ENCODE measurements around the gene SHISA9. TPM values are rescaled to one million over a fixed set of nuclear protein-coding genes. Genes with fewer than 3 reads are reported as not detected.

Gene SHISA9
- total and polyA plus RNA-seq, 2 experiments from 2014 or later, result 0.83 to 1.3 TPM

GRCh38 chr16:12876778-12877177, 24.6 kb upstream of the SHISA9 start:
- Histone ChIP-seq H3K36me3 (replicated peaks; ENCODE audit: insufficient read depth, low read depth) (no peaks in the 10 kb centered on the region), H3K4me2 (no peak overlapping the region)
- TF ChIP-seq EZH2 (IDR thresholded peaks at IDR 0.05; ENCODE audit: borderline replicate concordance) (no peak), CTCF (IDR thresholded peaks at IDR 0.05; ENCODE audit: poor library complexity) (no peak), EZH2phosphoT487 (IDR thresholded peaks at IDR 0.05; ENCODE audit: low read depth, severe bottlenecking, unreplicated experiment) (no peak)

GRCh38 chr16:12878973-12879372, 22.4 kb upstream of the SHISA9 start:
- Histone ChIP-seq H3K9me2 (replicated peaks; ENCODE audit: insufficient read depth) (no peaks in the 10 kb centered on the region), H3K4me1 (ENCODE audit: insufficient read depth) (no peaks in the 10 kb centered on the region), H3K4me2 (no peak overlapping the region), H3K27ac (no peak overlapping the region), H4K20me1 (ENCODE audit: insufficient read depth, poor library complexity, severe bottlenecking) (no peaks in the 10 kb centered on the region), H3K79me2 (no peaks in the 10 kb centered on the region), H3K4me3 (no peak overlapping the region), H2AFZ (no peak overlapping the region), H3K27me3 (no peaks in the 10 kb centered on the region), H3K9me3 (ENCODE audit: low read depth) (no peaks in the 10 kb centered on the region), H3K36me3 (replicated peaks; ENCODE audit: insufficient read depth, low read depth) (no peaks in the 10 kb centered on the region)
- DNase-seq (ENCODE audit: low spot score), result no peak
- WGBS (ENCODE audit: low lambda C conversion rate, missing lambda C conversion rate), result 93% methylated on average over 4 of the region's 4 CpGs
- no peak for TF ChIP-seq EZH2 (IDR thresholded peaks at IDR 0.05; ENCODE audit: borderline replicate concordance)
- TF ChIP-seq EZH2phosphoT487 (IDR thresholded peaks at IDR 0.05; ENCODE audit: low read depth, severe bottlenecking, unreplicated experiment), result no peak
- TF ChIP-seq CTCF (IDR thresholded peaks at IDR 0.05; ENCODE audit: poor library complexity), result no peak

More at GRCh38 chr16:12876778-12877177, 24.6 kb upstream of the SHISA9 start:
- Histone ChIP-seq H3K79me2 (no peaks in the 10 kb centered on the region), H3K4me3 (no peak overlapping the region), H3K27me3 (no peaks in the 10 kb centered on the region), H3K9me3 (ENCODE audit: low read depth) (no peaks in the 10 kb centered on the region), H3K27ac (no peak overlapping the region), H3K9me2 (replicated peaks; ENCODE audit: insufficient read depth) (no peaks in the 10 kb centered on the region), H2AFZ (no peak overlapping the region), H4K20me1 (ENCODE audit: insufficient read depth, poor library complexity, severe bottlenecking) (no peaks in the 10 kb centered on the region), H3K4me1 (ENCODE audit: insufficient read depth) (no peaks in the 10 kb centered on the region)
- DNase-seq (ENCODE audit: low spot score), result no peak
- WGBS (ENCODE audit: low lambda C conversion rate, missing lambda C conversion rate), result 93% methylated on average over 5 of the region's 5 CpGs

- Histone ChIP-seq H4K20me1 (ENCODE audit: insufficient read depth, poor library complexity, severe bottlenecking) (no peaks in the 10 kb centered on the region), H3K79me2 (no peaks in the 10 kb centered on the region), H3K4me1 (ENCODE audit: insufficient read depth) (no peaks in the 10 kb centered on the region), H3K27ac (no peak overlapping the region), H3K4me2 (no peak overlapping the region), H2AFZ (no peak overlapping the region), H3K4me3 (no peak overlapping the region), H3K27me3 (no peaks in the 10 kb centered on the region), H3K9me3 (ENCODE audit: low read depth) (no peaks in the 10 kb centered on the region), H3K36me3 (replicated peaks; ENCODE audit: insufficient read depth, low read depth) (no peaks in the 10 kb centered on the region), H3K9me2 (replicated peaks; ENCODE audit: insufficient read depth) (no peaks in the 10 kb centered on the region)
- TF ChIP-seq EZH2phosphoT487 (IDR thresholded peaks at IDR 0.05; ENCODE audit: low read depth, severe bottlenecking, unreplicated experiment), result no peak
- no peak for TF ChIP-seq EZH2 (IDR thresholded peaks at IDR 0.05; ENCODE audit: borderline replicate concordance)
- TF ChIP-seq CTCF (IDR thresholded peaks at IDR 0.05; ENCODE audit: poor library complexity), result no peak
- 98% methylated on average over 2 of the region's 2 CpGs for WGBS (ENCODE audit: low lambda C conversion rate, missing lambda C conversion rate)
- no peak for DNase-seq (ENCODE audit: low spot score)
Measured at GRCh38 chr16:12879812-12880211, 21.6 kb upstream of the SHISA9 start.

- DNase-seq (ENCODE audit: low spot score), result no peak
- Histone ChIP-seq H3K9me2 (replicated peaks; ENCODE audit: insufficient read depth) (no peaks in the 10 kb centered on the region), H2AFZ (no peak overlapping the region), H3K4me2 (no peak overlapping the region), H3K36me3 (replicated peaks; ENCODE audit: insufficient read depth, low read depth) (no peaks in the 10 kb centered on the region), H4K20me1 (ENCODE audit: insufficient read depth, poor library complexity, severe bottlenecking) (no peaks in the 10 kb centered on the region), H3K4me3 (no peak overlapping the region), H3K27ac (no peak overlapping the region), H3K4me1 (ENCODE audit: insufficient read depth) (no peaks in the 10 kb centered on the region), H3K79me2 (no peaks in the 10 kb centered on the region), H3K9me3 (ENCODE audit: low read depth) (no peaks in the 10 kb centered on the region), H3K27me3 (no peaks in the 10 kb centered on the region)
- WGBS (ENCODE audit: low lambda C conversion rate, missing lambda C conversion rate), result 84% methylated on average over 3 of the region's 3 CpGs
- TF ChIP-seq CTCF (IDR thresholded peaks at IDR 0.05; ENCODE audit: poor library complexity) (no peak), EZH2 (IDR thresholded peaks at IDR 0.05; ENCODE audit: borderline replicate concordance) (no peak), EZH2phosphoT487 (IDR thresholded peaks at IDR 0.05; ENCODE audit: low read depth, severe bottlenecking, unreplicated experiment) (no peak)
Measured at GRCh38 chr16:12881182-12881581, 20.2 kb upstream of the SHISA9 start.

Measured in hepatocyte (in vitro differentiated cells).